Stimulated activated CD8-positive, alpha-beta memory T cell treated with anti-CD3 and anti-CD28 coated beads, Interleukin-7, amount 100 ng/mL, for 24 hours (primary cell): ENCODE measurements around the gene PRKD2.
A peak's percentile ranks its signal among the peaks of the same experiment; 100 is the strongest.

Experiments
- DNase-seq: peaks from one replicate; pipeline ENCODE4 v3.0.0-alpha.2; 2020; ENCODE audit warnings: low read depth

PRKD2 gene

DNA sequence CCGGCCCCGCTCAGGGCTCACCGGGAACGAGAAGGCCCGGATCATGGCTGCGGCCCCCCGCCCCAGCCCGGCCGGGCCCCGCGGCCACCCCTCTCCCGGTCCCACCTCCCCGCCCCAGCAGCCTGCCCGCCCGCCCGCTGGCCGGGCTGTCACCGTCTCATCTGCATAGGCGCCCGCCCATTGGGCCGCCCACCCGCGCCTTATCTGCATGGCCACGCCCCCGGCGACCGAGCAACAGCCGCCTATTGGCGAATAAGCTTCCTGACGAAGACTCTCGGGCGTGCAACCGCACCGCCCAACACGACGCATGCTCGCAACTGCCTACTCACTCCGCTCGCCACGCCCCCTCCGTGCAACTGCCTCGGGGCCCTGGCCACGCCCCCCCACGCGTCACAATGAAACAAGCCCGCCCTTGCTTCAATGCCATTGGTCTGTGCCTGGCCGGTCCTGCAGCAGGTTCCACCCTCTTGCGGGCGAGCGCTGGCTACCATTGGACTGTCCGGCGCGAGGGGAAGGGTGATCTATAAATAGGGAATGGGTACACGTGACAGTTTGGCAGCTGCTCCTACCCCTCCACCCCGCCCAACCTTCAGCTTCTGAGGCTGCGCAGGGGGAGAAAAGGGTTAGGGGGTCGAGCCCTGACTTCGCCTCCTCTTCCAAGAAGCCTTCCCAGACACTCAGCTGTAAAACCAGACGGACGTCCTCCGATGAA, 55.7 kb downstream of the PRKD2 start, which contains the start of gene DACT3:
TSS of gene DACT3 (minus strand) at position 163 of the 712 bp plus-strand sequence. CDS start at position 45, 118 bp downstream.
- peak; percentile 99 for DNase-seq

- no peak for DNase-seq
Observed at GRCh38 chr19:46660551-46661019, 56.3 kb downstream of the PRKD2 start.

DNA sequence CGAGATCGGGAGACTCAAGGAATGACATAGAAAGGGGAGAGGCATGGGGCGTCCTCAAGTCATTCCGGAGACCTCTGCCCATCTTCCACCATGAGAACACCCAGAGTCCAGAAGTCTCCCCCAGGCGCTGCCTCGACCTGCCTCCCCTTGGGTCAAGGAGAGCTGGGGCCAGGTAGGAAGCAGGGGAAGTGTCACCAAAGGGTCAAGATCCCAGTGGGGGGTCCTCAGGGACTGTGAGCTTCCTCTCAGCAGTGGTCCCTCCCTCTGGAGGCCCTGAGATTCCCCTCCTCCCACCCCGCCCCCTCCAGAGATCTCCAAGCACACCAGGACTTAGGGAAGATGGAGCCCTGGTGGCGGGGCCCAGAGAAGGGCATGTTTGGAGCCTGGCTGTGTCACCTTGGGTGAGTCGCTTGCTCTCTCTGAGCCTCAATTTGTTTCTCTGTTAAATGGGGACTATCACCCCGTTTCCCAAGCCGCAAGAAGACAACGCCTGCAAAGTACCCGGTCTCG, 56.9 kb downstream of the PRKD2 start:
- DNase-seq = no peak

GRCh38 chr19:46659151-46660007, 57.5 kb downstream of the PRKD2 start:
- no peak for DNase-seq

DNA sequence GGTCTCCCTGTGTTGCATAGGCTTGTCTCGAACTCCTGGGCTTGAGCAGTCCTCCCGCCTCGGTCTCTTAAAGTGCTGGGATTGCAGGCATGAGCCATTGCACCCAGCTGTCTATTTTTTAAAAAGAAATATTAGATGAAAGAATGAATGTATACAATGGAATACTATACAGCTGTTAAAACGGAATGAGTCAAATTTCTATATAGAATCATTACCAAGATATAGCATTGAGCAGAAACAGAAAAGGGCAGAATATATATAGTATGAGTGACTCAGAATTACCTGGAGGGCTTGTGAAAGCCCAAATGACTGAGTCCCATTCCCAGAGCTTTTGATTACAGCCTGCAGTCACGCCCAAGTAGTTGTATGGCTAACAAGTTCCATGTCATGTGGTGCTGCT, 60.4 kb downstream of the PRKD2 start:
- DNase-seq = no peak

GRCh38 chr19:46654621-46655152, 62.2 kb downstream of the PRKD2 start:
- no peak for DNase-seq

DNA sequence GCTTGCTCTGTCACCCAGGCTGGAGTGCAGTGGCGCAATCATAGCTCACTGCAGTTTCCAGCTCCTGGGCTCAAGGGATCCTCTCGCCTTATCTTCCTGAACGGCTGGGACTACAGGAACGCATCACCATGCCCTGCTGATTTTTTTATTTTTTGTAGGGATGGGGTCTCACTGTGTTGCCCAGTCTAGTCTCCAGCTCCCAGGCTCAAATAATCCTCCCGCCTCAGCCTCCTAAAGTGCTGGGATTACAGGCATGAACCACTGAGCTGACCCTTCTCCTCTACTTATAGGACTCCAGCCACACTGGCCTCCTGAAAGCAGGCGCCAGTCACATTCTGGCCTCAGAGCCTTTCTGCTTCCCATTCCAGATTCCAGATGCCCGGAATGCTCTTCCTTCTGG, 66.5 kb downstream of the PRKD2 start:
- DNase-seq = no peak

DNA sequence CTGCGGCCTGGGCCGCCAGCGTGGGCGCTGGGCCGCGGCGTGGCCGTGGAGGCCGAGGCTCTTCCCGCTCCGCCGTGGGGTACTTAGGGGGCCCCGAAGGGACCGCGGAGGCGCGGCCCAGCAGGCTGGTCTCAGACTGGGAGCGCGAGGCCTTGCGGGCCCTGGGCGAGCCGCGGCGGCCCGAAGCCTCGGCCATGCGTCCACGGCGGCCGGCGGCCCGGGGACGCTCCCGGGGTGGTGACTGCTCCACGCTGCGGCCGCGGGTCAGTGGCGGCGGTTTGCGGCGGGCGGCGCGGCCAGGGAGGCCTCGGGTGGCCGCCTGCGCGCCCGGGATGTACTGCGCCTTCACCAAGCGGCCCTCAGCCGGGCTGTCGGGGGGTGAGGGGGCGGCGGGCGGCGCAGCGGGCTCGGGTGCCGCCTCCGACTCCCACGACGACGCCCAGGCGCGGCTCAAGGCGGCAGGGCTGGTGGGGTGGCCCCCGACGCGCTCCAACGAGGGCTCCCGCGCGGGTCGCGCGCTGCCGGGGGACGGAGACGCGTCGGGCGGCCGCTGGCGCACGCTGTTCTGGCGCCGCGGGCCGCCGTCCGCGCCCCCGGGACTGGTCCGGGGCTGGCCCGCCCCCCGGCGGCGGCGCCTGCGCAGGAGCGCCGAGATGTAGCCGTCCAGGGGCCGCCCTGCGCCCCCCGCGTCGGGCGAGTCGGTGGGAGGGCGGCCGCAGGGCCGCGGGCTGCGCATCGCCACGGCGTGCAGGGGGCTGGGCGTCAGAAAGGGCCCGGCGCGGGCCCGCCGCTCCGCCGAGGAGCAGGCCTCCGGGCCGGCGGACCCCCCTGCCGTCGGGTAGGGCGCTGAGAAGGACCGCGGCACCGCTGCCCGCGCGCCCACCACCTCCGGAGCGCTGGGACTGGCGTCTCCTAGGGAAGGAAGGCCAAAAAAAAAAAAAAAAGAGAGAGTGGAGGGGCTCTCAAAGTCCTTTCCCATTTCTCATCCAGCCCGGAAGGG, 67.7 kb downstream of the PRKD2 start:
- no peak for DNase-seq

GRCh38 chr19:46648060-46648960, 68.6 kb downstream of the PRKD2 start:
- no peak for DNase-seq

DNA sequence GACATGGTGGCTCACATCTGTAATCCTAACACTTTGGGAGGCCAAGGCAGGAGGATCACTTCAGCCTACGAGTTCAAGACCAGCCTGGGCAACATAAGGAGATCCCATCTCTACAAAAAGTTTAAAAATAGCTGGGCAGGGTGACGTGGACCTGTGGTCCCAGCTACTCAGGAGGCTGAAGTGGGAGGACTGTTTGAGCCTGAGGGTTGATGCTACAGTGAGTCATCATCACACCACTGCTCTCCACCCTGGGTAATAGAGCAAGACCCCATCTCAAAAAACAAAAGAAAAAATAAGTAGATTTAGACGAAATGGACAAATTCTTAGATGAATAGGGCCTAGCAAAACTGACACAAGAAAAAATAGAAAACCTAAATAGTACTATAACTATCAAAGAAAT, 70.5 kb downstream of the PRKD2 start:
- DNase-seq = no peak

GRCh38 chr19:46644720-46645119, 72.2 kb downstream of the PRKD2 start:
- DNase-seq = no peak

DNA sequence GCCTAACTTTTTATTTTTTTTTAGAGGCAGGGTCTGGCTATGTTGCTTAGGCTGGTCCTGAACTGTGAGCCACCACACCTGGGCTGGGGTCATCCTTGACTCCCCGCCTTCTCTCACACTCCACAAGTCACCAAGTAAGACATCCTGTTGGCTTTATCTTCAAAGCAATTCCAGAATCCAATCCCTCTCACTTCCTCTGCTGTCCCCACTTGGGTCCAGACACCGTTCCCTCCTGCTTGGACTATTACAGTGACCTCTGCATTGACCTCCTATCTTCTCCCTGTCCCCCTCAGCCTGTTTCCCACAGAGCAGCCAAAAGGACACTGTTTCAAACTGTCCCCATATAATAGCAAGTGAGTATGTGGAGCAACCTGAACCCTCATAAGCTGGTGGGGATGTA, 76.3 kb downstream of the PRKD2 start:
- no peak for DNase-seq

DNA sequence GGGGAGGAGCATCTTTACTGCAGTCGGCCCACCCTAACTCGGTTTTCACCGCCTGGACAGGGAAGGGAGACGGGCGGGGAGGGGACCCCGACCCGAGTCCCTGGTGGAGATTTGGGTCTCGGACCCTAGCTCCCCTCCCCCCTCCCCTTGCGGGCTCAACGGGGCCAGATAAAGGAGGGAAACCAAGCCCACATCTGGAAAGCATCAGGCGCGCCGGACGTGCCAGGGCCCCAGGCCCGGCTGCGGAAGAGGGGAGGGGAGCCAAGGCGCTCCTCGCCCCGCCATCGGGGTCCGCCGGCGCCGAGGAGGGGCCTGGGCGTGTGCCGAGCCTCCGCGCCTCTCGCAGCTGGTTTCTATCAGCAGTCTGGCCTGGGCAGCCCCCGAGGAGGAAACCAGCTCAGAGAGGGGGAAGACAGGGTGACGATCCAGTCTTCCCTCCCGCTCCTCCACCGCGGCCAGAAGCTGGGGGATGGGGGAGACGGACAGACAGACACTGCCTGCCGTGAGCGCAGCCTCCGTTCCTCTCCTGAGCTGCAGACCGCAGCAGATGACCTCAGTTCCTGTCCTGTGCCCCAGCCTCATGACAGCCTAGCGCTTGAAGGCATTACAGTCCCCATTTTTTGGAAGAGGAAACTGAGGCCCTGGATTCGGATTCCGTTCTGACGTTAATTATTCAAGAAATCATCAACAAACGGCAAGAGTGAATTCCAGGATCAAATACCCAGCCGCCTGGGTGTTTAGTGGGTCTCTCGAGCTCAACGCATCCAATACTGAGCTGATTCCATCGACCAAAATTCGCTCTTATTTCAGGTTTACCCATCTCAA, 77.3 kb downstream of the PRKD2 start:
- no peak for DNase-seq

GRCh38 chr19:46637224-46637623, 79.7 kb downstream of the PRKD2 start:
- no peak for DNase-seq

GRCh38 chr19:46635920-46636761, 80.8 kb downstream of the PRKD2 start, which contains the start of gene GNG8:
TSS of gene GNG8 (minus strand) at chr19:46636202. CDS start at chr19:46634682, 1,520 bp downstream.
- DNase-seq = no peak

GRCh38 chr19:46634656-46635218, 82.2 kb downstream of the PRKD2 start:
- DNase-seq = no peak

DNA sequence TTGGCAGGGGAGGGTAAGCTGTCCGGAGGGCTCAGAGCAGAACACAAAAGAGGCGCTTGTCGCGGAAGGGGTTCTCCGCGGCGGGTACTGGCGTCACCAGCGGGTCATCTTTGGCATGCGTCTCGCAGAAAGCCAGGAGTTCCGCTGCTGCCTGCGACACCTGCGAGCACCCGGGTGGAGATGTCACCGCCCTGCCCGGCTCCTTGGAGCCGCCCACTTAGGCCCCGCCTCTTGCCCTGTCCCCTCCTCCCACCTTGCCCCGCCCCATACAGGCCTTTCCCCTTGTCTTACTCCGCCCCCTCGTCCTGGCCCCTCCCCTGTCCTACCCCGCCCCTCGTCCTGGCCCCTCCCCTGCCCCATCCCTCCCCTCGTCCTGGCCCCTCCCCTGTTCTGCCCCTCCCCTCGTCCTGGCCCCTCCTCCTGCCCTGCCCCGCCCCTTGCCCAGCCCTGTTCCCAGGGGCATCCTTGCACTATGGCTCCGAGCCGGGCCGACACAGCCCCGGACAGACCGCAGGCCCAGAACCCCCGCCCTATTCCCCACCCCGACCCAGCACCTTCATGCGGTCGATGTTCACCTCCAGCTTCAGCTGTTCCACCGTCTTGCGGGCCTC, 82.8 kb downstream of the PRKD2 start:
- DNase-seq = peak; percentile 90

GRCh38 chr19:46633130-46633529, 83.8 kb downstream of the PRKD2 start:
- no peak for DNase-seq
